GM03348 (cell line): ENCODE measurements around the gene MAP3K1.

Experiments used
- DNase-seq: peaks from one replicate; pipeline ENCODE4 v3.0.0; 2012; ENCODE audit warnings: low spot score

MAP3K1 gene

GRCh38 chr5:56849671-56850070, 34.3 kb downstream of the MAP3K1 start:
- DNase-seq = no peak

- no peak for DNase-seq
Observed at GRCh38 chr5:56850423-56850822, 35.1 kb downstream of the MAP3K1 start.

- DNase-seq = no peak
Observed at GRCh38 chr5:56851258-56851941, 36.1 kb downstream of the MAP3K1 start.

DNA sequence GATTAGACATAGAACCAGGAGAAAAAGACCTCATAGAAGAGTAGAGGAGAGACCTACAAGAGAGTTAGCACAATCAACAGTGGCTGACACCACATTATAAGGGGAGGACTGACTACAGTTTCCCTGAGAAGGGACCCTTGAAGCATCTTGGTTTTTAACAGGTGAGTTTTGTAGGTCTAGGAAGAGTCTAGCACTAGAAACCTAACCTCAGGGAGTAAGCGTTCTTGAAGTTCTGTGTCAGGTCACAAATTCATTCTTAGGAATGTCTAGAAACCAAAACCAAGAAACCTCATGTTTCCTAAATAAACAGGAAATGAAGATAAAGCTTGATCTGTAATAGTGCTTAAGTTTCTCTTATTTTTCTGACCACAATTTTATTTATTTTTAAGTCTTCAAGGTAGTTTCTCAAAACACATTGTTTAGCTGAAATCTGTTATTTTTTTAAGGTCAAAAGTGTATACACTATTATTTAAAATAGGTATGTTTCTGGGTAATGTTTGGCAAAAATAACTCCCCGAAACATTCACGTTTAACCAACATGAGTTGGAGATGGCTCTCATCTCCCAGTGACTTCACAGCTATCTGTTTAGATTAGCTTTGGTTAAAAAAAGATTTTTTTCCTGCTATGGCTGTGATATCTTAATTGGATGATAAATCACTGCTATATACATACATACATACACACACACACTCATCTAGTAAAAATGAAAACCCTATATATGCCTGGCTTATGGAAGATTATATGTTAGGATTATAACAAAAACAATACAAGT, 37.1 kb downstream of the MAP3K1 start:
- DNase-seq = no peak

DNA sequence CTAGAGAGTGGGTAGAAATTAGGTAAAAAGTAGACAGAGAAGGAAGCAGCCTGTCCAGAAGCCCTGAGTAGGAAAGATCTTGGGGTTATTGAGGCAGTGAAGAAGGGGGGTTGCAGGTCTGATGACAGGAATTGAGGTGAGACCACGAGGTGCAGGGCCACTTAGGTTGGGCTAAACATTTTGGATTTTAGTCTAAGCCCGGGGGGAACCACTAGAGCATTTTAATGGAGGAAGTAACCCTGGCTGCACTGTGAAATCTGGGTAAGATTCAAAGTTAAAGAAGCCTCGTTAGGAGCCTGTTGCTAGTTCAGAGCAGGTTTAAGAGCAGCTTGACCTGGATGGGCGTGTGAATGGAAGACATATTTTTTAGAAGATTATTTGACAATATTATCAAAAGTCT, 38.3 kb downstream of the MAP3K1 start:
- DNase-seq = no peak

- no peak for DNase-seq
Observed at GRCh38 chr5:56854920-56855319, 39.6 kb downstream of the MAP3K1 start.

GRCh38 chr5:56856541-56857178, 41.3 kb downstream of the MAP3K1 start:
- DNase-seq = no peak

GRCh38 chr5:56858777-56859442, 43.6 kb downstream of the MAP3K1 start:
- DNase-seq = no peak

DNA sequence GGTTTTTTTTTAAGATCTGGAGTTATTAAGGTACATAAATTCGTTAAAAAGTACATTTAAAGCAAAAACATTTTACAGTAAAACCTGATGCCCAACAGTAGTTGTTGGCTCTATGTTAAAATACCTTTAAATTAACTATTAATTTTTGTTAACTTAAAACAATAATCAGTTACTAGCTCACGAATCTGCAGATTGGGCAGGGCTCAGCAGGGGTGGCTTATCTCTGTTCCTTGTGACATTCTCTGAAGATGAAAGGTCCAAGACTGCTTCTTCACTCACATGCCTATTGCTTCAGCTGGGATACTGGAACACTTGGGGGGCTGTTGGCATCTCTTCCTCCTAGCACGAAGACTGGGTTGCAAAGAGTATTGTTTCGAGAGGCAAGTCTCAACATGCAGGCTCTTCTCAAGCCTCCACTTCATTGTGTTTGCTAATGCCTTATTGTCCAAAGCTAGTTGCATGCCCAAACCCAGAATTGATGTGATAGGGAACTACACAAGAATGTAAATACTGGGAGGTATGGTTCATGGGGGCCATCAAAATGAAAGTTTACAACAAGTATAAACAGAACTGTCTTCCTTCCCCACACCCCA, 46.6 kb downstream of the MAP3K1 start:
- no peak for DNase-seq

GRCh38 chr5:56862909-56863308, 47.6 kb downstream of the MAP3K1 start:
- DNase-seq = no peak

DNA sequence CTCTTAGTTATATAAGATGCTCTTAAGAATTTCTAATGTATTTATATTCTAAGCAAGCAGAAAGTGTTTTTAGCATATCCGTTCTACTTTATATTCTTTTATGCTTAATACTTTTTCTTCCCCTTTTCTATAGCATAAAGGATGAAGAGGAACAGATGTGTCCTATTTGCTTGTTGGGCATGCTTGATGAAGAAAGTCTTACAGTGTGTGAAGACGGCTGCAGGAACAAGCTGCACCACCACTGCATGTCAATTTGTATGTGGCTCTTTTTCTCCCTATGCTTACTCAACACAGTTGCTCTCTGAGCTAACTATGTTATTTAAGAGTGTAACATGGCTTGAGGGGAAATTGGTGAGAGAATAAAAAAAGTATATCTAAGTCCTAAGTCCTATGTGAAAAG, 56.4 kb downstream of the MAP3K1 start:
- DNase-seq = no peak

DNA sequence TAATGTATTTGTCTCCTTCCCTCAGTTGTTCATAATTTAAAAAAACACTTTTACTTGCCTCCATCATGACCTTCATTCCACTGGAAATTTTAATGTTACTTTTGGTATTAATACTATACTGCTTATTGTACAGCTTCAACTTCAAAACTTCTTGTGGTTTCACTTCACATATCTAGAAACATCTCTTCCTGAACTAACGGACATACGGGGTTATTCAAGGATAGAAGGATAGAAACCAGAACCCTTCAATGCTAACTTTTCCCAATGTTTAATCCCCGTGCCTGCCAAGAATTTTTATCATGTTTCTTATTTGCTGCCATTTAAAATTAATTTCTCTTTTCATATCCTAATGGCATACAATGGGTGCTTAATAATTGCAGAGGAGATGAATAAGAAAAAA, 57.7 kb downstream of the MAP3K1 start:
- no peak for DNase-seq

GRCh38 chr5:56876327-56876726, 61.0 kb downstream of the MAP3K1 start:
- DNase-seq = no peak

- DNase-seq = no peak
Observed at GRCh38 chr5:56881571-56881970, 66.2 kb downstream of the MAP3K1 start.

DNA sequence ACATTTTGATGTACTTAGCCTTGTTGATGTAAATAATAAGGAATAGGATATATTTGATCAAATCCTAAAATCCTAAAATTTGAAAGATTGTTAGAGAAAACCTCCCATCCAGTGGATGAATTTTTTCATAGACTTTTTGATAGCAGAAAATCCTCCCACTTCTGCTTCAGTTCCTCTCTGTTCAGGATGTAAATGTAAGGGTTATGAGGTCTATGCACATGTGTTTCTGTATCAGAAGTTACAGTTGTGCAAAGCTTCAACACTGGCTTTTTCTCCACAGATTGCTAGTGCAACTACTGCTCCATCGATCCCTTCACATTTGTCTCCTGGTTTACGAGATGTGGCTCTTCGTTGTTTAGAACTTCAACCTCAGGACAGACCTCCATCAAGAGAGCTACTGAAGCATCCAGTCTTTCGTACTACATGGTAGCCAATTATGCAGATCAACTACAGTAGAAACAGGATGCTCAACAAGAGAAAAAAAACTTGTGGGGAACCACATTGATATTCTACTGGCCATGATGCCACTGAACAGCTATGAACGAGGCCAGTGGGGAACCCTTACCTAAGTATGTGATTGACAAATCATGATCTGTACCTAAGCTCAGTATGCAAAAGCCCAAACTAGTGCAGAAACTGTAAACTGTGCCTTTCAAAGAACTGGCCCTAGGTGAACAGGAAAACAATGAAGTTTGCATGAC, 78.1 kb downstream of the MAP3K1 start:
- DNase-seq = no peak

GRCh38 chr5:56896763-56897162, 81.4 kb downstream of the MAP3K1 start:
- DNase-seq = no peak

DNA sequence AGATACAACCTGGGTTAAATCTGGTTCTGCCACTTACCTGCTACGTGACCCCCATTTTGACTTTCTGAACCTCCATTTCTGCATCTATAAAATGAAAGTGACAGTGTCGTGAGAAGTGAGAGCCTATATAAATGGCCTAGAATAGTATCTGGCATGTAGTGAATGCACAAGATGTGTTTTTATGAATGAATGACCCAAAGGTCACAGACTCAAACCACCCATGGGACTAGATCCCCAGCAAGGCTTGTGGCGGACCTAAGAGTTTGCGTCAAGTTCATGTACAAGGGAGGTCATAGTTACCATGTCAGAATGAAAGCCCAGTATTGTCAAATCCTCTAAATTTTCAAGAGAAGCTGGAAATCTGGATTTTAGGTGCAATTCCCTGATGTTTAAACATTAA, 82.9 kb downstream of the MAP3K1 start:
- DNase-seq = no peak

- peak; percentile 30 for DNase-seq
Observed at GRCh38 chr5:56900395-56900794, 85.0 kb downstream of the MAP3K1 start.

GRCh38 chr5:56900858-56901578, 85.7 kb downstream of the MAP3K1 start:
- DNase-seq = peak; percentile 57

GRCh38 chr5:56908942-56909293, 93.6 kb downstream of the MAP3K1 start:
- peak; percentile 80 for DNase-seq
